Measurements from ENCODE around the gene TRIM47.

The TRIM47 gene

DNA sequence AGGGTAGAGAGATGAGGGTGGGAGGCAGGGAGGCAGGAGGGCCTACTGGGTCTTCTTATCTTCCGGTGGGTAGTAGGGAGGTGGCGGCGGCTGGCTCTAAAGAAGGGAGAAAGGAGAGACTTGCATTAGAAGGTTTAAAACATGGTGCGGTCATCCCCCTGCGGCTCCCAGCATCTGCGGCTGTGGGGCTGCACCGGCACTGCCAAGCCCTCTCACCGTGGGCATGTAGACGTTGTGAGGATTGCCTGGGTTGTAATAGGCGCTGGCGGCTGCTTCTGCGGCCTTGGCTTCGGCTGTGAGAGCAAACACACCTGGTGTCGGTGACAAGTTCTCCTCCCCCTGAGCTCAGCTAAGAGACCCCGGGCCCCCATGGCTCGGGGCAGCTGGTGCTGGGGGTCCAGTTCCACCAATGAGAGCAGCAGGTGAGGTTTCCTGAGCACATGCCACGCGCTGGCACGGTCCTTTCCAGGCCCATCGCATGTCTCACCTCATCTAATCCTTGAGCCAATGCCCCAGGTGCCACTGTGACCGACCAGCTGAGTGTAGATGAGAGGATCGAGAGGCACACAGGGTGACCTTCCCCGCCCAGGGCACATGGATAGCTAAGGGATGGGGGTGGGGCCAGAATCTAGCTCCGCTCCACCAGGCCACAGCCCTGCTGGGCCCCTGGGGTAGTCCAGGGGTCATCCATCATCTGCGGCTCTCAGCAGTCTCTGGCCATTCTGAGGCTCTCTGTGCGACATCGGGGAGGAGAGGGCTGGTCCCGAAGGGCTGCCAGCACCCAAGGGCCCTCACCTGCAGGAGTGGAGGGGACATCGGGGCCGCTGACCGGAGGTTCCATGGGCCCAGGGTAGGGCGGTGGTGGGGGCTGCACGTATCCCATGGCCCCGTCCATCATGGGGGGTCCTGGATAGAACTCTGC lies 31.4 kb downstream of the TRIM47 start:
- DNase-seq (ENCODE audit: low read depth), result no peak
- TF ChIP-seq, protein P1, sequence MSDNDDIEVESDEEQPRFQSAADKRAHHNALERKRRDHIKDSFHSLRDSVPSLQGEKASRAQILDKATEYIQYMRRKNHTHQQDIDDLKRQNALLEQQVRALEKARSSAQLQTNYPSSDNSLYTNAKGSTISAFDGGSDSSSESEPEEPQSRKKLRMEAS (IDR thresholded peaks at IDR 0.05; ENCODE audit: low read depth, low read length), result no peak
- TF ChIP-seq, protein P2, sequence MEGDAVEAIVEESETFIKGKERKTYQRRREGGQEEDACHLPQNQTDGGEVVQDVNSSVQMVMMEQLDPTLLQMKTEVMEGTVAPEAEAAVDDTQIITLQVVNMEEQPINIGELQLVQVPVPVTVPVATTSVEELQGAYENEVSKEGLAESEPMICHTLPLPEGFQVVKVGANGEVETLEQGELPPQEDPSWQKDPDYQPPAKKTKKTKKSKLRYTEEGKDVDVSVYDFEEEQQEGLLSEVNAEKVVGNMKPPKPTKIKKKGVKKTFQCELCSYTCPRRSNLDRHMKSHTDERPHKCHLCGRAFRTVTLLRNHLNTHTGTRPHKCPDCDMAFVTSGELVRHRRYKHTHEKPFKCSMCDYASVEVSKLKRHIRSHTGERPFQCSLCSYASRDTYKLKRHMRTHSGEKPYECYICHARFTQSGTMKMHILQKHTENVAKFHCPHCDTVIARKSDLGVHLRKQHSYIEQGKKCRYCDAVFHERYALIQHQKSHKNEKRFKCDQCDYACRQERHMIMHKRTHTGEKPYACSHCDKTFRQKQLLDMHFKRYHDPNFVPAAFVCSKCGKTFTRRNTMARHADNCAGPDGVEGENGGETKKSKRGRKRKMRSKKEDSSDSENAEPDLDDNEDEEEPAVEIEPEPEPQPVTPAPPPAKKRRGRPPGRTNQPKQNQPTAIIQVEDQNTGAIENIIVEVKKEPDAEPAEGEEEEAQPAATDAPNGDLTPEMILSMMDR (IDR thresholded peaks at IDR 0.05; ENCODE audit: low read depth, low read length), result no peak
- no peak for TF ChIP-seq MYC (IDR thresholded peaks at IDR 0.05; ENCODE audit: low read depth, low read length)
- no peak for TF ChIP-seq POLR2A (IDR thresholded peaks at IDR 0.05; ENCODE audit: extremely low read depth, insufficient read length)

DNA sequence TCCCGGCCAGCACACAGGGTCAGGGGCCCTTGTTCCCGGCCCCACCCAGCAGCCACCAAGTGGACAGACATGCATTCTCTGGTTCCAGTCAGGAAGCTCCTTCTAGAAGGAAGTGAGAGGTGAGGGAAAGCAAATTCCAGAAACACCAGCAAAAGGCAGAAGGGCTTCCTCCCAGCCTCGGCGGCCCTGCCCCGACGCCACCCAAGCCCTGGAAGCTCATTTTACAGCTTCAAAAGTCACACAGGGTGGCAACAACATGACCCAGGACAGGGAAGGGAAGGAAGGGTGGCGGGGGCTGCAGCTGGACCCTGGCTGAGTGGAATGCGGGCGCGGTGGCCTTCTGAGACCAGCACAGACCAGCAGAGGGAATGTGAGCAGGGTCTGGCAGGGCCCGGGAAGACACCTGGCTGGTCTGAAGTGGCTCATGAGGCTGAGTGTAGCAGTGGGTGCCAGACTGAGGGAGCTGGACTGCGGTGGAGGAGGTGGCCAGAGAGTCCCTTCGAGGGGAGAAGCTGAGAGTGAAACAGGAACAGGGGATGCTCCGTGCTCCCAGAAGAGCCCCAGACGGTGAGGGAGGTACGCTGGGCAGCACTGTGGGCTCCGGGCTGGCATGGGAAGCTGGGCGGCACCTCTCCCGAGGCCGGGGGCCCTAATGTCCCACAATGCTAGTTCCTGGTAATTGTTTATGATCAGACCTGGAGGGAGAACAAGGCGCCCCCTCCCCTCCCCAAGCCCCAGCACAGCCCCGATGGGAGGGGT lies 32.3 kb downstream of the TRIM47 start:
- H3K4me3 ChIP-seq (ENCODE audit: low read depth, low read length), result peak overlapping the region; percentile 9
- TF ChIP-seq MYC (IDR thresholded peaks at IDR 0.05; ENCODE audit: low read depth, low read length), result no peak
- no peak for TF ChIP-seq POLR2A (IDR thresholded peaks at IDR 0.05; ENCODE audit: extremely low read depth, insufficient read length)
- TF ChIP-seq, protein P1 (IDR thresholded peaks at IDR 0.05; ENCODE audit: low read depth, low read length), result no peak
- TF ChIP-seq, protein P2 (IDR thresholded peaks at IDR 0.05; ENCODE audit: low read depth, low read length), result no peak
- DNase-seq (ENCODE audit: low read depth), result no peak

More for the DNA sequence above, 31.4 kb downstream of the TRIM47 start:
- H3K4me3 ChIP-seq (ENCODE audit: low read depth, low read length), result no peak overlapping the region

DNA sequence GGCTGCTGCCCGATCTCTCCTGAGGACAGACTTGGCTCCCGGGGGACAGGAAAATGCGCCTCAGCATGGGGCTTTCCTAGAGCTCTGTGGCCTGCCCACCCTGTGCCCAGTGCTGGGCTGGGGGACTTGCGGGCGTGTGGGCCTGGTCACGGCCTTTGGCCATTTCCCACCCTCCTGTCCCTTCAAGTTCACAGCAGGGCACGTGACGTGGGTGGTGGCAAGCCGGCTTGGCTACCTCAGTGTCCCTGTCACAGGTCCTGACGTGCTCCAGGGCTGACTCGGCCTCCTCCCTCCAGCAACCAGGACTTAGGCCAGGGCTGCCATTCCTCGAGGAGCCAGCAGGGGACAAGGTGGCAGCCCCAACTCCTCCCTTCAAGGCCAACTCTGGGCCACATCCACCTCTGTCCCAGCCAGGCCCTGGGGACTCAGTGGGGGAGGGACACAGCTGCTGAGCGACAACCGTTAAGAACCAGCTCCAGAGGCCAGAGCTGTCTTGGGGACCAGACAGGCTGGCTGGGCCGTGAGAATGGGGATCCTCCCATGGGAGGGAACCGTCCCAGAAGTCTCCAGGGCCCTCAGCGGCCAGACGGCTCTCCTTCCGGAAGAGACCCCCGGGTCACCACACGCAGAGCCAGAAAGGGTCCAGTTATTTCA lies 33.2 kb downstream of the TRIM47 start:
- TF ChIP-seq, protein P2 (IDR thresholded peaks at IDR 0.05; ENCODE audit: low read depth, low read length), result peak; percentile 80
- TF ChIP-seq, protein P1 (IDR thresholded peaks at IDR 0.05; ENCODE audit: low read depth, low read length), result peak; percentile 75
- TF ChIP-seq POLR2A (IDR thresholded peaks at IDR 0.05; ENCODE audit: extremely low read depth, insufficient read length) (peak; percentile 41), MYC (IDR thresholded peaks at IDR 0.05; ENCODE audit: low read depth, low read length) (peak; percentile 85)
- peak overlapping the region; percentile 75 for H3K4me3 ChIP-seq (ENCODE audit: low read depth, low read length)
- DNase-seq (ENCODE audit: low read depth), result peak; percentile 98

DNA sequence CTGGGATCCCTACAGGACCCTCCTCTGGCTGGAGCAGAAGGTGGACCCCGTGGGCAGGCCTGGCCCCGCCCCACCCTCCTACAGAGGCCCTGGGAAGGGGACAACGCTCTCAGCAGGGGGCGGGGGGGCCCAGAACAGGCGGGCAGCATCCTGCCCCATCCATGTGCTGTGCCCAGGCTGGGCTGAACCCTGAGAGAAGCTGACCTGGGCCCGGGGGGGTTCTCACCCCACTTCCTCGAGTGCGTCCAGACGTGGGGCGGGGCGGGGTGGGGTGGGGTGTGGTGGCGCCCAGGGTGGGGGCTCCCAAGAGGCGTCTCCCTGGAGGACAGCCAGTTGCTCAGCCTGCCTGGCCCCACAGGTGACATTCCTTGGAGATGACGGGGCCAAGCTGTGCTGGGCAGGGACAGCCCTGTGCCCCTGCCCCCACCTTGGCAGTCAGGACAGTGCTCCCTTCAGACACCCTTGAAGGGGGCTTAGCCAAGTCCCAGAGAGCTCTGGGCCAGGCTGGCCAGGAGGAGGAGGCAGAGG lies 33.8 kb downstream of the TRIM47 start:
- peak overlapping the region; percentile 75 for H3K4me3 ChIP-seq (ENCODE audit: low read depth, low read length)
- TF ChIP-seq, protein P1 (IDR thresholded peaks at IDR 0.05; ENCODE audit: low read depth, low read length), result no peak
- TF ChIP-seq MYC (IDR thresholded peaks at IDR 0.05; ENCODE audit: low read depth, low read length) (no peak), POLR2A (IDR thresholded peaks at IDR 0.05; ENCODE audit: extremely low read depth, insufficient read length) (no peak)
- TF ChIP-seq, protein P2 (IDR thresholded peaks at IDR 0.05; ENCODE audit: low read depth, low read length), result no peak
- no peak for DNase-seq (ENCODE audit: low read depth)

All from NB4 (cell line).